ENCODE data around the gene USP3. TPM values are rescaled to one million over a fixed set of nuclear protein-coding genes. Genes with fewer than 3 reads are reported as not detected.
"Not testable (repeated sequence)": the region's sequence is repeated elsewhere in the genome, so short reads cannot be mapped to it uniquely, and the experiment has no call there.

The USP3 gene
- total RNA-seq, 2 donors from 2014 or later = 44.2 to 45.8 TPM

GRCh38 chr15:63487076-63487757 lies 17.2 kb upstream of the USP3 start:
- H3K4me1 ChIP-seq (replicated peaks) = no peaks in the 10 kb centered on the region
- TF ChIP-seq POLR2A (IDR thresholded peaks at IDR 0.05) (no peak), POLR2AphosphoS5 (IDR thresholded peaks at IDR 0.05) (peak; percentile 56), CTCF (IDR thresholded peaks at IDR 0.05) (peak; percentile 65 to 85 (median 78))
- H3K9me3 ChIP-seq = no peaks in the 10 kb centered on the region
- DNase-seq (ENCODE audit: low spot score) = peak; percentile 86
- no peak overlapping the region for H3K27ac ChIP-seq
- 26% methylated on average over 16 of the region's 16 CpGs for WGBS
- H3K36me3 ChIP-seq = no peaks in the 10 kb centered on the region
- intact Hi-C loops (cut with DNase I) = loop anchor here (5.0 kb wide), 1 partner anchor 110 kb away; the partner anchor contains the start of gene FBXL22
- H3K4me3 ChIP-seq = no peak overlapping the region
- no peaks in the 10 kb centered on the region for H3K27me3 ChIP-seq (replicated peaks; ENCODE audit: insufficient read depth)

GRCh38 chr15:63487758-63488397 lies 16.5 kb upstream of the USP3 start:
- not testable (repeated sequence) for DNase-seq (ENCODE audit: low spot score); H3K27me3 ChIP-seq (replicated peaks; ENCODE audit: insufficient read depth); H3K27ac ChIP-seq; H3K36me3 ChIP-seq; H3K4me1 ChIP-seq (replicated peaks); H3K4me3 ChIP-seq; H3K9me3 ChIP-seq
- 90% methylated on average over 10 of the region's 10 CpGs for WGBS
- intact Hi-C loops (cut with DNase I) = loop anchor here (5.0 kb wide), 1 partner anchor 109 kb away; the partner anchor contains the start of gene FBXL22

- intact Hi-C loops (cut with DNase I) = loop anchor here (5.0 kb wide), 1 partner anchor 109 kb away; the partner anchor contains the start of gene FBXL22
These were observed 15.9 kb upstream of the USP3 start for GRCh38 chr15:63488398-63488960.

GRCh38 chr15:63489352-63489751 lies 15.0 kb upstream of the USP3 start:
- no peaks in the 10 kb centered on the region for H3K27me3 ChIP-seq (replicated peaks; ENCODE audit: insufficient read depth)
- DNase-seq (ENCODE audit: low spot score) = no peak
- TF ChIP-seq POLR2AphosphoS5 (IDR thresholded peaks at IDR 0.05) = no peak
- TF ChIP-seq CTCF (IDR thresholded peaks at IDR 0.05) = no peak
- TF ChIP-seq POLR2A (IDR thresholded peaks at IDR 0.05) = no peak
- no peaks in the 10 kb centered on the region for H3K4me1 ChIP-seq (replicated peaks)
- H3K4me3 ChIP-seq = no peak overlapping the region
- H3K27ac ChIP-seq = no peak overlapping the region
- 94% methylated on average over 5 of the region's 5 CpGs for WGBS
- no peaks in the 10 kb centered on the region for H3K36me3 ChIP-seq
- intact Hi-C loops (cut with DNase I) = loop anchor here (5.0 kb wide), 1 partner anchor 108 kb away; the partner anchor contains the start of gene FBXL22
- H3K9me3 ChIP-seq = no peaks in the 10 kb centered on the region

More at GRCh38 chr15:63488398-63488960, 15.9 kb upstream of the USP3 start:
- no peaks in the 10 kb centered on the region for H3K4me1 ChIP-seq (replicated peaks)
- DNase-seq (ENCODE audit: low spot score) = no peak
- TF ChIP-seq POLR2A (IDR thresholded peaks at IDR 0.05) (no peak), POLR2AphosphoS5 (IDR thresholded peaks at IDR 0.05) (no peak), CTCF (IDR thresholded peaks at IDR 0.05) (no peak)
- no peak overlapping the region for H3K27ac ChIP-seq
- H3K4me3 ChIP-seq = no peak overlapping the region
- H3K36me3 ChIP-seq = no peaks in the 10 kb centered on the region
- no peaks in the 10 kb centered on the region for H3K27me3 ChIP-seq (replicated peaks; ENCODE audit: insufficient read depth)
- 89% methylated on average over 8 of the region's 8 CpGs for WGBS
- H3K9me3 ChIP-seq = no peaks in the 10 kb centered on the region

GRCh38 chr15:63490345-63491034 lies 13.9 kb upstream of the USP3 start:
- H3K27me3 ChIP-seq (replicated peaks; ENCODE audit: insufficient read depth) = no peaks in the 10 kb centered on the region
- 93% methylated on average over 4 of the region's 4 CpGs for WGBS
- intact Hi-C loops (cut with DNase I) = loop anchor here (10.0 kb wide), 1 partner anchor 574 kb away; no protein-coding TSS in a partner anchor
- no peak for TF ChIP-seq CTCF (IDR thresholded peaks at IDR 0.05)
- no peak for TF ChIP-seq POLR2A (IDR thresholded peaks at IDR 0.05)
- no peak for TF ChIP-seq POLR2AphosphoS5 (IDR thresholded peaks at IDR 0.05)
- no peak overlapping the region for H3K4me3 ChIP-seq
- H3K9me3 ChIP-seq = no peaks in the 10 kb centered on the region
- no peak overlapping the region for H3K27ac ChIP-seq
- no peak for DNase-seq (ENCODE audit: low spot score)
- no peaks in the 10 kb centered on the region for H3K4me1 ChIP-seq (replicated peaks)
- H3K36me3 ChIP-seq = no peaks in the 10 kb centered on the region
